IMR-90 (cell line): ENCODE data around the gene FIGLA. TPM values are rescaled to one million over a fixed set of nuclear protein-coding genes. Genes with fewer than 3 reads are reported as not detected.

Source experiments
- ATAC-seq: fragments of 200-7000 bp; cut with Tn5 transposase; 2 replicates; pipeline ENCODE4 v1.9.1; 2020; ENCODE audit warnings: low read depth, mild to moderate bottlenecking, moderate library complexity
- BruUV-seq: library from RNA; stranded (reverse); fragments of 400-500 nt; replicated peaks from 2 replicates; lab custom pipeline; 2021; lab: Mats Ljungman, UMichigan
- CTCF ChIA-PET: fragments of 300-600 bp; formaldehyde crosslinking; extraction: SDS; loops from one replicate; lab custom pipeline; 2021; ENCODE audit warnings: antibody characterized with exemption; lab: Yijun Ruan, JAX
- POLR2A ChIA-PET: fragments of 300-600 bp; sonication (Branson Sonifier 250); formaldehyde crosslinking; loops from one replicate; lab custom pipeline; 2022; ENCODE audit warnings: antibody characterized with exemption; ENCODE audit not compliant: unreplicated experiment; lab: Charles Lee
- DNase-seq: peaks from one replicate; pipeline ENCODE4 v3.0.0; 2013
- H2AFZ ChIP-seq: replicated peaks from 2 replicates; pipeline ENCODE3; 2013; ENCODE audit warnings: low read length, mild to moderate bottlenecking; ENCODE audit not compliant: poor library complexity
- H2AK5ac ChIP-seq: 2 replicates; pipeline ENCODE4 v1.6.1; 2013; ENCODE audit warnings: low read depth, low read length, inconsistent platforms
- H2AK9ac ChIP-seq: replicated peaks from 2 replicates; pipeline ENCODE3; 2013; ENCODE audit warnings: mild to moderate bottlenecking, low read depth, low read length, moderate library complexity; ENCODE audit not compliant: poor library complexity
- H2BK120ac ChIP-seq: 2 replicates; pipeline ENCODE4 v1.6.1; 2013; ENCODE audit warnings: low read depth, low read length, inconsistent platforms
- H2BK15ac ChIP-seq: 3 replicates; pipeline ENCODE4 v1.6.1; 2013; ENCODE audit warnings: low read depth, low read length, inconsistent platforms
- H2BK20ac ChIP-seq: 2 replicates; pipeline ENCODE4 v1.6.1; 2013; ENCODE audit warnings: low read depth, mild to moderate bottlenecking, inconsistent platforms, low read length, moderate library complexity
- H2BK5ac ChIP-seq: 2 replicates; pipeline ENCODE4 v1.6.1; 2013; ENCODE audit warnings: mild to moderate bottlenecking, low read depth, low read length, inconsistent platforms; ENCODE audit not compliant: poor library complexity, severe bottlenecking
- H3K14ac ChIP-seq: replicated peaks from 2 replicates; pipeline ENCODE4 v1.6.1; 2013; ENCODE audit warnings: low read depth, low read length, inconsistent platforms
- H3K18ac ChIP-seq: 2 replicates; pipeline ENCODE4 v1.6.1; 2013; ENCODE audit warnings: low read depth, low read length, control low read depth
- H3K23ac ChIP-seq: 2 replicates; pipeline ENCODE4 v1.6.1; 2013; ENCODE audit warnings: low read depth, low read length, inconsistent platforms
- H3K27ac ChIP-seq: 2 replicates; pipeline ENCODE4 v1.5.1; 2013; ENCODE audit warnings: mild to moderate bottlenecking, control low read depth, low read length; ENCODE audit not compliant: insufficient read depth
- H3K27me3 ChIP-seq: 2 replicates; pipeline ENCODE4 v1.6.1; 2013; ENCODE audit warnings: low read length; ENCODE audit not compliant: control insufficient read depth, insufficient read depth
- H3K36me3 ChIP-seq: 2 replicates; pipeline ENCODE4 v1.6.1; 2013; ENCODE audit warnings: low read length, mixed read lengths; ENCODE audit not compliant: control insufficient read depth, insufficient read depth
- H3K4ac ChIP-seq: 2 replicates; pipeline ENCODE4 v1.6.1; 2013; ENCODE audit warnings: low read depth, low read length, inconsistent platforms
- H3K4me1 ChIP-seq: 2 replicates; pipeline ENCODE4 v1.6.1; 2013; ENCODE audit warnings: low read length, mixed read lengths; ENCODE audit not compliant: control insufficient read depth, insufficient read depth
- H3K4me2 ChIP-seq: 2 replicates; pipeline ENCODE4 v1.6.1; 2013; ENCODE audit warnings: low read depth, mild to moderate bottlenecking, control low read depth, low read length, moderate library complexity
- H3K4me3 ChIP-seq: 2 replicates; pipeline ENCODE4 v1.5.1; 2013; ENCODE audit warnings: low read depth, mild to moderate bottlenecking, control low read depth, low read length, moderate library complexity; ENCODE audit not compliant: insufficient read depth
- H3K56ac ChIP-seq: 2 replicates; pipeline ENCODE4 v1.6.1; 2013; ENCODE audit warnings: low read length, inconsistent platforms; ENCODE audit not compliant: insufficient read depth; ENCODE audit errors: extremely low read depth
- H3K79me1 ChIP-seq, 2 experiments: 2 replicates each; pipeline ENCODE4 v1.6.1; 2013; ENCODE audit warnings: low read length in 2 of 2, inconsistent platforms in 1 of 2, low read depth in 1 of 2
- H3K9ac ChIP-seq: 2 replicates; pipeline ENCODE4 v1.6.1; 2013; ENCODE audit warnings: low read depth, low read length, control low read depth
- H3K9me1 ChIP-seq: 2 replicates; pipeline ENCODE4 v1.6.1; 2013; ENCODE audit warnings: low read length, inconsistent platforms; ENCODE audit not compliant: insufficient read depth
- H3K9me3 ChIP-seq: 2 replicates; pipeline ENCODE4 v1.6.1; 2013; ENCODE audit warnings: low read length; ENCODE audit not compliant: control insufficient read depth, insufficient read depth
- H4K20me1 ChIP-seq: 2 replicates; pipeline ENCODE4 v1.6.1; 2013; ENCODE audit warnings: low read length, inconsistent platforms; ENCODE audit not compliant: insufficient read depth
- H4K5ac ChIP-seq: 2 replicates; pipeline ENCODE4 v1.6.1; 2013; ENCODE audit warnings: mild to moderate bottlenecking, low read depth, low read length, control low read depth
- H4K8ac ChIP-seq, 2 experiments: 2 replicates each; pipeline ENCODE4 v1.6.1; 2013; ENCODE audit warnings: low read depth in 2 of 2, low read length in 2 of 2, control low read depth in 1 of 2, inconsistent platforms in 1 of 2
- H4K91ac ChIP-seq: 2 replicates; pipeline ENCODE4 v1.6.1; 2013; ENCODE audit warnings: low read depth, low read length, inconsistent platforms; ENCODE audit not compliant: insufficient read depth
- BHLHE40 ChIP-seq: fragments of 150-350 bp; IDR thresholded peaks from 2 replicates; pipeline ENCODE4 v1.6.1; 2016; ENCODE audit warnings: mild to moderate bottlenecking, low read depth, low read length
- CHD1 ChIP-seq: IDR thresholded peaks from 2 replicates; pipeline ENCODE4 v1.6.1; 2012; ENCODE audit warnings: low read depth, low read length, improper control_type of control experiment
- MAFK ChIP-seq: IDR thresholded peaks from 2 replicates; pipeline ENCODE4 v1.6.1; 2012; ENCODE audit warnings: low read depth, low read length, improper control_type of control experiment
- MXI1 ChIP-seq: IDR thresholded peaks from 2 replicates; pipeline ENCODE4 v1.6.1; 2012; ENCODE audit warnings: low read depth, mild to moderate bottlenecking, low read length, moderate library complexity, borderline replicate concordance
- RFX5 ChIP-seq: IDR thresholded peaks from 2 replicates; pipeline ENCODE4 v1.8.0; 2012; ENCODE audit warnings: low read depth, mild to moderate bottlenecking, low read length, moderate library complexity
- SMC3 ChIP-seq: fragments of 150-350 bp; IDR thresholded peaks from 2 replicates; pipeline ENCODE4 v1.6.1; 2016; ENCODE audit warnings: low read depth, mild to moderate bottlenecking, antibody characterized with exemption, low read length, moderate library complexity
- WGBS, 2 experiments: methylation state at CpG; one replicate each; pipeline versions ENCODE4 v1.1.5 to v1.1.7; 2013; ENCODE audit warnings: missing lambda C conversion rate in 2 of 2; ENCODE audit not compliant: insufficient read length in 1 of 2; ENCODE audit errors: extremely low coverage in 2 of 2; 5-methylcytosine and 5-hydroxymethylcytosine counted together
- dilution Hi-C: fragments of 300-500 bp; cut with HindIII; formaldehyde crosslinking; loops from one replicate; pipeline ENCODE4 v1.14.3; 2018; ENCODE audit warnings: low sequenced_read_pairs; ENCODE audit not compliant: unreplicated experiment
- in situ Hi-C: fragments of 300-500 bp; cut with MboI; formaldehyde crosslinking; loops from 3 replicates; pipeline ENCODE4 v1.14.3; 2019; ENCODE audit warnings: low sequenced_read_pairs, inconsistent platforms, mixed read lengths
- intact Hi-C: fragments of 100-400 bp; cut with micrococcal nuclease; formaldehyde crosslinking; loops from 2 replicates; pipeline ENCODE4 v1.10.0; 2022
- polyA plus RNA-seq, 3 experiments: library from polyadenylated mRNA; depleted of rRNA; stranded (reverse); fragments of >200 nt; gene quantifications; 2 replicates each; pipeline ENCODE4 v1.2.3, GENCODE V29; 2012; ENCODE audit warnings: low replicate concordance in 1 of 3
- total RNA-seq: library from RNA; depleted of rRNA; stranded (reverse); fragments of >200 nt; gene quantifications from 2 replicates; pipeline ENCODE4 v1.2.3, GENCODE V29; 2012

The FIGLA gene
- total and polyA plus RNA-seq, 2 of the 4 experiments (the other 2 are of a cell fraction) = not detected

DNA sequence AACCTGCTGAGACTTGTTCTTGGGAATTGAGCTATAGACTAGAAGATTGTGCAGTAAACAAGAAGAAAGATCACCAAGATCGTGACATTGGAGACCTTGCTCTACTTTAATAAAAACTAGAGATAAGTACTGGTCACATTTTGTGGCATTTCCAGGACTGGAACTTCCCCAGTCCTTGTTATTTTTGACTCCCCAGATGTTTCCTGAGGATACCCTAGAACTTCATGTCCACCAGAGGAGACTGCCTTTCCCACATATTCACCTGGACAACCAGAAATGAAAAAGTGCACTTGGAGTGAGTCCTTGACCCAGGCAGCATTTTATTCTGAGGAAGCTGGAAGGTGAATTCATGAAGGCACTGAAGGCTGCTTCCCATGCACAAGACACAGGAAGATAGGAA is 39.5 kb upstream of the FIGLA start:
- WGBS, 2 experiments = no CpG with 5 or more reads among the region's 1 CpG

More for the DNA sequence above, 39.5 kb upstream of the FIGLA start:
- Histone ChIP-seq H2BK5ac (no peak overlapping the region), H2BK15ac (no peak overlapping the region), H4K8ac (no peak overlapping the region), H2BK20ac (no peak overlapping the region), H3K4me1 (no peaks in the 10 kb centered on the region), H2AK5ac (no peak overlapping the region), H3K36me3 (no peaks in the 10 kb centered on the region), H3K14ac (no peak overlapping the region), H3K23ac (no peak overlapping the region), H3K27me3 (peaks cover 14% of the 10 kb centered on the region), H4K5ac (no peak overlapping the region), H3K56ac (no peak overlapping the region), H3K4me3 (no peak overlapping the region), H4K20me1 (no peaks in the 10 kb centered on the region), H4K91ac (no peak overlapping the region), H3K4me2 (no peak overlapping the region), H3K4ac (no peak overlapping the region), H3K27ac (no peak overlapping the region), H3K9me1 (no peaks in the 10 kb centered on the region), H3K18ac (no peak overlapping the region), H2AK9ac (no peak overlapping the region), H2BK120ac (no peak overlapping the region), H2AFZ (no peak overlapping the region), H3K79me1 (no peaks in the 10 kb centered on the region), H3K9ac (no peak overlapping the region), H3K9me3 (no peaks in the 10 kb centered on the region)
- ChIA-PET POLR2A (no interaction called here), CTCF (no interaction called here)
- BruUV-seq = no TSS peak
- in situ Hi-C loops (no loop called here), intact Hi-C loops (no loop called here), dilution Hi-C loops (no loop called here)
- DNase-seq (no peak), ATAC-seq (no peak)
- TF ChIP-seq CHD1 (no peak), MAFK (no peak), MXI1 (no peak), SMC3 (no peak), BHLHE40 (no peak), RFX5 (no peak)
